ENCODE results near the gene CHST11.
"Not testable (repeated sequence)": the region's sequence is repeated elsewhere in the genome, so short reads cannot be mapped to it uniquely, and the experiment has no call there.

The CHST11 gene

DNA sequence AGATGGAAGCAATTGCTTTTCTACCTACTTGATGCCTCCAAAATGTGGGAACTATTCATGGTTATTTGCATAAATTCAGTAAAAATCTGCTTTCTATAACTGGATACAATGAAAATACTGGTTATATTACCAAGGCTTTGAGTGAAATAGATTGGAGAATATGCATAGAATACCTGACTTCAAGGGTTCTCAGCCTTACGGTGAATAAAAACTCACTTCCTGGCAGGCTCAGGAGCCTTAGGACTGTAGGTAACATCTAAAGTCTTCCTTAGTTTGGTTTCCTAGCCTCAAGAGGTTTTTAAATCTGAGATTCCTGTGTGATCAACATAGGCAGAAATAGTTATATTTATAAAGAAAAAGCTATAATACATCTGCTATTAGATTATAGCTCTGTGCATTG lies 342.7 kb downstream of the CHST11 start:
- no peak overlapping the region for H3K27ac ChIP-seq
- no peak for DNase-seq (ENCODE audit: low read depth, low spot score)

DNA sequence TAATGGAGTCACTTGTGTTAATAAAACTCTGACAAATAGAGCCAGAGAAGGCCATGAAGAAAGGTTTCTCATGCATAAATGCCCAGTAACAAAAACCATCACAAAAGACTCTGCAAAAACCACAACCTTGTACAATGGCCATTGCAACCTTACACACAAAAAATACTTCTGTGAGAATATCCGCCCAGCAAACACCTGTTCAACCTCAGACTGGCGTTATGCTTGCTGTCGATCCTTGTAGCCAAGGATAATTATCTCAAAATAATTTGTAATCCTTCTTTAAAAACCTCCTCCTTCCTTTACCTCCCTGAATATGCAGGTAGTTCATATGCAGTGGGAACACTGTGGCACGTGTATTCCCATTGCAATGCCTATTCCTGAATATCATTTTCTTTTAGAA lies 344.3 kb downstream of the CHST11 start:
- no peak overlapping the region for H3K27ac ChIP-seq
- DNase-seq (ENCODE audit: low read depth, low spot score) = no peak

DNA sequence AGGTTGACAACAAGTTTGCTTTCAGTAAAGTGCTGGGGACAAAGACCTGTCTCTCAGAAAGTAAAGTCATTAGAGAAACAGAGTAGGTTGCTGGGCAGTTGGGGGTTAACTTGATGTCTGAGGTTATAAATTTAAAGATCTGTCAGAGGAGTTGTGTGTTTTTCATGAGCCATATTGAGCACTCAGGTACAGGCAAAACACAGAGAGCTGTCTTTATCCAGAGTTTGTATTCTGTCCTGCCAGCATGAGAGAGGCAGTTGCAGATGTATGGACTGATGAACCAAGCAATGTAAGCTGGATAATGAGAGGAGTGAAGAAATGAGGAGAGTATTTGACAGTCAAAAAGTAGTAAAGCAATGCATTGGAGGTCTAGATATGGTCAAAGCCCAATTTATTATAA lies 344.7 kb downstream of the CHST11 start:
- H3K27ac ChIP-seq = no peak overlapping the region
- DNase-seq (ENCODE audit: low read depth, low spot score) = no peak

DNA sequence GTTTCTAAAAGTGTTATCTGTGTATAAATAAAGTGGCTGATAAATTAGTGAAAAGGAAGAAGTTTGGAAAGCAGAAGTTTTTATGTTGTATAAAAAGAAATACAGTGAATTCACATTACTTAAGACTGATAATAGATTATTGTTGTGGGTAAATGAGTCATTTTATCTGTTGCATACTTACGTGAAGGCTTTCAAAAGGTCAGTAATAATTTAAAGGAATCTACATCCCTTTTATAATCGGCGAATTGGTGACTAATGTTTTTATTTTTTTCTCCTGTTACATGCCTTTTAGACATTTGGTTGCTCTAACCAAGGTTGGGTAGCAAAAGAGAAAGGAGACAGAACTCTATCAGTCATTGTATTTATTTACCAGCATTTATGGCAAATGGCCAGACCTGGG lies 345.5 kb downstream of the CHST11 start:
- no peak for DNase-seq (ENCODE audit: low read depth, low spot score)
- no peak overlapping the region for H3K27ac ChIP-seq

DNA sequence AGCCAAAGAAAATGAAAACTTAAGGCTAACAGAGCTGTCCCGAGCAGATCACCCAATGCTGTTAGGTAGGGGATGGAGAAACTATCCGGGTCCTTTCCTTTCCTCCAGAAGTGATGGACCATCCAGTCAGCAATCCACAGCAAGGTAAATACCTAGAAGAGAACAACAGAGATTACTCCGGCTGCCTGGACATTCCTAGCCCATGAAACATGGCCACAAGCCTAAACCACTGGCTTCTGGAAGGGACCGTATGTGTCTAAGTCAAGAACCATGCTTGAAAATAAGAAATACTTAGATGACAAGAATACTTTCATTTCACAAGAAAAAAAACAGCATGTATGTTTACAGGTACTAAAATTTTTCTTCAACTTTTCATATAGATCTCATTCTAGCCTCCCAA lies 348.4 kb downstream of the CHST11 start:
- no peak overlapping the region for H3K27ac ChIP-seq
- peak; percentile 22 for DNase-seq (ENCODE audit: low read depth, low spot score)

DNA sequence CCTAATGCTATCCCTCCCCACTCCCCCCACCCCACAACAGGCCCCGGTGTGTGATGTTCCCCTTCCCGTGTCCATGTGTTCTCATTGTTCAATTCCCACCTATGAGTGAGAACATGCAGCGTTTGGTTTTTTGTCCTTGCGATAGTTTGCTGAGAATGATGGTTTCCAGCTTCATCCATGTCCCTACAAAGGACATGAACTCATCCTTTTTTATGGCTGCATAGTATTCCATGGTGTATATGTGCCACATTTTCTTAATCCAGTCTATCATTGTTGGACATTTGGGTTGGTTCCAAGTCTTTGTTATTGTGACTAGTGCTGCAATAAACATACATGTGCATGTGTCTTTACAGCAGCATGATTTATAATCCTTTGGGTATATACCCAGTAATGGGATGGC lies 349.4 kb downstream of the CHST11 start:
- DNase-seq (ENCODE audit: low read depth, low spot score); H3K27ac ChIP-seq: not testable (repeated sequence)

DNA sequence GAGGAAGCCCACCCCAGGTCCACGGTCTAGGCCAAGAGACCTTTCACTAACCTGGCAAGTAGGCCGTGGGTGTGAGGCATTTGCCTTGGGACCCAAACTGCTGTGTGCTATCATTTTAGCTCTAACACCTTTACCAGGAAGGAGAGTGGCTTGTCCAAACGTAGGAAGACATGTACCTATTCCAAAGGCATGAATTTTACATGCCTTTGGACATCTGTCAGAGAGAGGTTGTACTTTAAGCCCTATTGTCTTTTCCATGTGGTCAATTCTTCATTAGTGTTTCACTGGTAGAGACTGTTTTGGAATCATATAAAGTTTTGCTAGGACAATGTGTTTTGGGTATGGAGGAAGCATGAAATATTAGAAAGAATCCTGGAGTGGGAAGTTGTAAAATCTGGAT lies 352.5 kb downstream of the CHST11 start:
- DNase-seq (ENCODE audit: low read depth, low spot score) = no peak
- H3K27ac ChIP-seq = no peak overlapping the region

DNA sequence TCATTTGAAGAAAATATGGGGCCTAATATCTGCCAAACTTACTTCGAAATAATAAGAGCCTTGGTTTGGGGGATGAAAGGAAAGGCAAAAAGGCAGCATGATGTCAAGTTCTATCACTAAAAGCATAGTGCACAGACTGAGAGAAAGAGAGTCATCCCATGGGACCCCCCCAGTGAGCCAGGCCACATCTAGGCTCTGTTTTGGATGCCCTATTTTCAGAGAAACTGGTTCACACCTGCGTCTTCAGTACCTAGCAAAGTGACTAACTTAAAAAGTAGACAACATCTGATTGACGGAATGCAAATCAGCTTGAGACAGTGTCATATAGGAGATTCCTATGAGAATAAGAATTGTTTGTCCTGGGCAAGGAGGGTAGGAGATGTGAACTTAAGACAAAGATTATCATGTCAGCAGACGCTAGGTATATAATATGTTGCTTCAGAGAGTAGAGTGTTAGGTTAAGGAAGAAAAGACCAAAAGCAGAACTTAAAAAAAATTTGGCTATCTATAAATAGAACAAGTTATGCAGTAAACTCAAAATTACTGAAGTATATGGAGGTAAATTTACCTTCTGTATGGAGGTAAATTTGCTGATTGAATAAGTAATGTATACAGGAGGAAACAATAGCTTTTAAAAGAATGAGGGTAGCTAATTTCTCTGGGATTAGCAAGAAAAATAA lies 353.1 kb downstream of the CHST11 start:
- DNase-seq (ENCODE audit: low read depth, low spot score) = no peak

More for the DNA sequence above, 353.1 kb downstream of the CHST11 start:
- H3K27ac ChIP-seq = no peak overlapping the region

All from epithelial cell of prostate (primary cell).